GM19351 (cell line): ENCODE results near the gene PDPK1.
A peak's percentile ranks its signal among the peaks of the same experiment; 100 is the strongest.

Experiments used
- ATAC-seq: cut with Tn5 transposase; IDR thresholded peaks from one replicate; pipeline ENCODE4 v1.9.1; 2021; ENCODE audit warnings: mild to moderate bottlenecking, moderate library complexity; ENCODE audit not compliant: unreplicated experiment

The PDPK1 gene

GRCh38 chr16:2507052-2507659 is 30.7 kb upstream of the PDPK1 start:
- no peak for ATAC-seq

GRCh38 chr16:2507665-2508064 is 30.2 kb upstream of the PDPK1 start:
- ATAC-seq: no peak

- no peak for ATAC-seq
Measured at GRCh38 chr16:2508722-2509400, 29.0 kb upstream of the PDPK1 start.

- no peak for ATAC-seq
Measured at GRCh38 chr16:2511128-2511800, 26.6 kb upstream of the PDPK1 start.

- ATAC-seq: no peak
Measured at GRCh38 chr16:2511996-2512734, 25.7 kb upstream of the PDPK1 start.

- no peak for ATAC-seq
Measured at GRCh38 chr16:2512735-2513404, 25.0 kb upstream of the PDPK1 start.

GRCh38 chr16:2513405-2514332 is 24.2 kb upstream of the PDPK1 start, which contains the start of gene ATP6V0C:
TSS of gene ATP6V0C (plus strand) at chr16:2513952. CDS start at chr16:2514104, 152 bp downstream.
- ATAC-seq: peak; percentile 80

- no peak for ATAC-seq
Measured at GRCh38 chr16:2514333-2515179, 23.3 kb upstream of the PDPK1 start.

- no peak for ATAC-seq
Measured at GRCh38 chr16:2515180-2515851, 22.5 kb upstream of the PDPK1 start.

GRCh38 chr16:2516391-2517240 is 21.2 kb upstream of the PDPK1 start:
- no peak for ATAC-seq

- ATAC-seq: no peak
Measured at GRCh38 chr16:2517954-2518605, 19.7 kb upstream of the PDPK1 start.

- ATAC-seq: no peak
Measured at GRCh38 chr16:2518823-2519710, 18.8 kb upstream of the PDPK1 start.

GRCh38 chr16:2519711-2520080 is 18.1 kb upstream of the PDPK1 start:
- ATAC-seq: no peak

- no peak for ATAC-seq
Measured at GRCh38 chr16:2520097-2520783, 17.6 kb upstream of the PDPK1 start, which contains the start of gene AMDHD2. TSS of gene AMDHD2 (plus strand) at chr16:2520371. CDS start at chr16:2520459, 88 bp downstream.

GRCh38 chr16:2520784-2521531 is 16.9 kb upstream of the PDPK1 start:
- no peak for ATAC-seq
